B cell (primary cell): ENCODE measurements around the gene KPNA6.

Experiments
- EZH2 ChIP-seq: IDR thresholded peaks from 2 replicates; pipeline ENCODE4 v1.6.1; 2012; ENCODE audit warnings: borderline replicate concordance, low read depth, mild to moderate bottlenecking, moderate library complexity, low read length; ENCODE audit not compliant: insufficient read depth, poor library complexity, severe bottlenecking
- TF ChIP-seq, protein P1 (sequence below): fragments of 200-600 bp; IDR thresholded peaks from one replicate; pipeline ENCODE4 v1.8.0; 2022; ENCODE audit warnings: antibody characterized with exemption, mild to moderate bottlenecking

DNA sequence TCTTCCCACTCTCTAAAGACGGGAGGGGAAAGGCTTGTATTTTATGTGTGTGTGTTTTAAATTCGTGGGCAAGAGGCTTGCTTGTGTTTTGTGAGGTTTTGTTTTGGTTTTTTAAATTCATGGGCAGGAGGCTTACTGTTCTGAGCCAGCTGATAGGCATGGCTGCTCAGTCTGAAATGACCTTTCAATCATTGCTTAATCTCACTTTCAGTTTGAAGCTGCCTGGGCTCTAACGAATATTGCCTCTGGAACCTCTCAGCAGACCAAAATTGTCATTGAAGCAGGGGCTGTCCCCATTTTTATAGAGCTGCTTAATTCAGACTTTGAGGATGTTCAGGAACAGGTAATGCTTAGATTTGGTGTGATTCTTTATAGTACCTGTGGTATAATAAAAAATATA lies 51.3 kb downstream of the KPNA6 start:
- TF ChIP-seq, protein P1, sequence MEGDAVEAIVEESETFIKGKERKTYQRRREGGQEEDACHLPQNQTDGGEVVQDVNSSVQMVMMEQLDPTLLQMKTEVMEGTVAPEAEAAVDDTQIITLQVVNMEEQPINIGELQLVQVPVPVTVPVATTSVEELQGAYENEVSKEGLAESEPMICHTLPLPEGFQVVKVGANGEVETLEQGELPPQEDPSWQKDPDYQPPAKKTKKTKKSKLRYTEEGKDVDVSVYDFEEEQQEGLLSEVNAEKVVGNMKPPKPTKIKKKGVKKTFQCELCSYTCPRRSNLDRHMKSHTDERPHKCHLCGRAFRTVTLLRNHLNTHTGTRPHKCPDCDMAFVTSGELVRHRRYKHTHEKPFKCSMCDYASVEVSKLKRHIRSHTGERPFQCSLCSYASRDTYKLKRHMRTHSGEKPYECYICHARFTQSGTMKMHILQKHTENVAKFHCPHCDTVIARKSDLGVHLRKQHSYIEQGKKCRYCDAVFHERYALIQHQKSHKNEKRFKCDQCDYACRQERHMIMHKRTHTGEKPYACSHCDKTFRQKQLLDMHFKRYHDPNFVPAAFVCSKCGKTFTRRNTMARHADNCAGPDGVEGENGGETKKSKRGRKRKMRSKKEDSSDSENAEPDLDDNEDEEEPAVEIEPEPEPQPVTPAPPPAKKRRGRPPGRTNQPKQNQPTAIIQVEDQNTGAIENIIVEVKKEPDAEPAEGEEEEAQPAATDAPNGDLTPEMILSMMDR: no peak
- TF ChIP-seq EZH2: no peak
